Right ventricle myocardium inferior (tissue), 1 donor: ENCODE measurements around the gene CST7. TPM values are rescaled to one million over a fixed set of nuclear protein-coding genes. Genes with fewer than 3 reads are reported as not detected.
"Not testable (repeated sequence)": the region's sequence is repeated elsewhere in the genome, so short reads cannot be mapped to it uniquely, and the experiment has no call there.

Source experiments
- ATAC-seq: fragments of 200-7000 bp; cut with Tn5 transposase; one replicate; pipeline ENCODE4 v1.9.1; 2020; ENCODE audit warnings: mild to moderate bottlenecking, moderate library complexity
- DNase-seq: peaks from one replicate; pipeline ENCODE4 v3.0.0; 2021; ENCODE audit errors: missing footprints
- intact Hi-C: fragments of 100-400 bp; cut with DNase I; formaldehyde crosslinking; loops from one replicate; pipeline ENCODE4 v1.11.0; 2022
- total RNA-seq: library from RNA; stranded (reverse); fragmentation: NEBNext Ultra II Directional; extraction: Animal tissue kit (Norgen Biotek cat#: 25700); gene quantifications from one replicate; pipeline ENCODE4 v1.2.1, GENCODE V29; 2021
- donor health status: DM: no; HTN: yes; CAD: no; lungs with severe emphysema.

The CST7 gene
- total RNA-seq, 1 donor from 2014 or later, result 1.4 TPM

DNA sequence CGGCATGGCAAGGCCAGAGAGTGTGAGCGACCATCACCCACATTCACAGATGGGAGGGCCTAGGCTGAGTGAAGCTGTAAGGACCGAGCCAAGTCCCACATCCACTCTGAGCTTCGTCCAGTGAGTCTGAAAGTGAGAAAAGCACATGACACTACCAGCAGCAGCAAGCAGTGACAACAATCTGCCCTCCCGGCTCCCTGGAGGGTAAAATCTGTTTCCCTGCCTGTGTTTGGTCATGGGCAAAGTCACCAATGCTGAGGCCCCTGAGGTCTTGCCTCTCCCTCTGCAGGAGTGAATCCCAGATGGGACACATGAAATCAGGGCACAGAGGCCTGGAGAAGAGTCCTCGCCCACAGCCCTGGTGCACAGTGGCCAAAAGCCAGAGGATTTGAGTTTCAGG is 6.4 kb upstream of the CST7 start:
- DNase-seq (no peak), ATAC-seq (no peak)
- intact Hi-C loops, result no loop called here

DNA sequence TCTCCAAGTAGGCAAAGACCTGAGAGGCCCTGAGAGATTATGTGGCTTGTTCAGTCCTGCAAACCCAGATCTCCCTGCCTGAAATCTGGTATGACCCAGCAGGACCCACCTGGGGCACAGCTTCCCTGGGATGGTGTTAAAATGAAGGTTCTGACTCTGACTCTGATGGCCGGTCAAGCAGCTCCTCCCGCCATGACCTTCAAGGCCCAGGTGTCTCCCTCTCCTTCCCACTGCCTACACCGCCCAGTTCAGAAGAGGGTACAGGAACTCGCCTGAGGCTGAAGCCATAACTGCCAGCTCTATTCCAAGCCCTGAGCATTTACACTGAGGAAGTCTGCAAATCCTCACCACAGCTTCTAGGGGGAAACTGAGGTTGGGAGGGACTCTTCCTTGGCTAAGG is 5.9 kb upstream of the CST7 start:
- DNase-seq (no peak), ATAC-seq (no peak)
- intact Hi-C loops, result no loop called here

DNA sequence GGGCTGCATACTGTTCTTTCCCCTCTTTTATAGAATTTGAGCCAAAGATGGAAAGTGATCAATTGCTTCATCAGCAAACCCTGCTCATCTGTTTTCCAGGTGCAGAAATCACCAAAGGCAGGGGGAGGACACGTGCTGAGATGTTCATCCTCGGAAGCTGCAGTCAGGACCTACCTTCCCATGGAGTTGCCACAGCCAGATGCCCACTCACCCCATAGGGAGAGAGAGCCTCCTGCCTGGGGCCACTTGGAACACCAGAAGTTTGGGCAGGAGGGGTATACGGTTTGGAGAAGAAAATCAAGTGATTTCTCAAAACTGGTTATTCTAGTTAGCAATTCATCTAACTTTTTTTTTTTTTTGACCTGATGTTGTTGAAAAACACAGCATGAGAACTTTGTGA is 5.3 kb upstream of the CST7 start:
- ATAC-seq (no peak), DNase-seq (no peak)
- intact Hi-C loops, result no loop called here

DNA sequence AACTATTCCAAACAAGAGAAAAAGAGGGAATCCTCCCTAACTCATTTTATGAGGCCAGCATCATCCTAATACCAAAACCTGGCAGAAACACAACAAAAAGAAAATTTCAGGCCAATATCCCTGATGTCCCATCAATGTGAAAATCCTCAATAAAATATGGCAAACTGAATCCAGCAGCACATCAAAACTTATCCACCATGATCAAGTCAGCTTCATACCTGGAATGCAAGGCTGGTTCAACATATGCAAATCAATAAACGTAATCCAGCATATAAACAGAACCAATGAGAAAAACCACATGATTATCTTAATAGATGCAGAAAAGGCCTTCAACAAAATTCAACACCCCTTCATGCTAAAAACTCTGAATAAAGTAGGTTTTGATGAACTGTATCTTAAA is 2.7 kb upstream of the CST7 start:
- DNase-seq, ATAC-seq, intact Hi-C loops: not testable (repeated sequence)

DNA sequence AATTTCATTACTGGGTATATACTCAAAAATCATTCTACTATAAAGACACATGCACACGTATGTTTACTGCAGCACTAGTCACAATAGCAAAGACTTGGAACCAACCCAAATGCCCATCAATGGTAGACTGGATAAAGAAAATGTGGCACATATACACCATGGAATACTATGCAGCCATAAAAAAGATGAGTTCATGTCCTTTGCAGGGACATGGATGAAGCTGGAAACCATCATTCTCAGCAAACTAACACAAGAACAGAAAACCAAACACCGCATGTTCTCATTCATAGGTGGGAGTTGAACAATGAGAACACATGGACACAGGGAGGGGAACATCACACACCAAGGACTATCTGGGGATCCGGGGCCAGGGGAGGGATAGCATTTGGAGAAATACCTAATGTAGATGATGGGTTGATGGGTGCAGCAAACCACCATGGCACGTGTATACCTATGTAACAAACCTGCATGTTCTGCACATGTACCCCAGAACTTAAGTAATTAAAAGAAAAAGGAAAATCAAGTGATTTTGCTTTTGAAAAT is 602 bp upstream of the CST7 start:
- ATAC-seq, DNase-seq, intact Hi-C loops: not testable (repeated sequence)

DNA sequence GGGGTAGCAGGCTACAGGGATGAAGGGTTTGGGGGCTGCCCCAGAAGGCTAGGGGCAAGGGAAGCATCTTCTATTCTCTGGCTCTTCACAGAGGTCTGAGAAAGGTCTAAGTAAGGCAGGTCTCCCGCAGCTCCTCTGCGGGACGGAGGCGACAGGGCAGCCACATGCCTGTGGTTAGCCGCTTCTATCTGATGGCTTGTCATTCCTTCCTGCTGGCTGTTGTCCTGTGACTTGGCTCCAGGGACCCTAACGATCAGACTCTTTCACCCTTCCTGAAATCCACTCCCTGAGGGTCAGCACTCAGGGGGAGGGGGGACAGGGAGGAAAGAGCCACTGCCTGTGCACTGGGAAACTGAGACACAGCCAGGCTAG is 673 bp downstream of the CST7 start:
- intact Hi-C loops, result no loop called here
- no peak for DNase-seq
- ATAC-seq, result peak; percentile 9

DNA sequence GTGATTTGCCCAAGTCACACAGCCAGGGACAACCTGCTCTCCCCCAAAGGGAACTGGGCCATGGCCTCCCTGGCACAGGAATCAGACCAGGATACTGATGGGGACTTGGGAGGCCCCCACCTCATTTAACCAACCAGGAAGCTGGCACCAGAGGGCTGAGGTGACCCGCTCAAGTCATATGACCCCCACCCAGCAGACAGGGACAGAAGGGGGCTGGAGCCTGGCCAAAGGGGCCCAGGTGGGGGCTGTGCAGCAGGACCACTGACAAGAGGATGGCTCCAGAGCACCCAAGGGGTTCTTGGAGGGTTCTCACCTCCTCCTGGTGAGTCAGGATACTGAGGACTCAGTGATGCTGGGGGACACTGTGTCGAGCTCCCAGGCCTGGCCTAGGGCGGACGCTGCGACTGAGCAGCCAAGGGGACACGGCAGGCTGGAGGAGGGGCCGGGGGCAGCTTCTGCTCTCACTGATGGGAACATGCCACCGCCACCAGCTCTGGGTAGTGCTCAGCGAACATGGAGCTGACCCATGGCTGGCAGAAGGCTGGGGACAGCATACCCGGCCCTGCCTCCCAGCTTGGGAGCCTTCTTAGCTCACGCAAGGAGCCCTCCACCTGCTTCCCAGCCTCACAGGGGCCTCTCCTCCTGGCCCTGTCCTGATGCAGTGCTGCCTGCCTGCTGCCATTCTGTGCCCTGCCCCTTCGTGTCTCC is 1.2 kb downstream of the CST7 start:
- intact Hi-C loops, result no loop called here
- no peak for DNase-seq
- ATAC-seq, result peak; percentile 14

DNA sequence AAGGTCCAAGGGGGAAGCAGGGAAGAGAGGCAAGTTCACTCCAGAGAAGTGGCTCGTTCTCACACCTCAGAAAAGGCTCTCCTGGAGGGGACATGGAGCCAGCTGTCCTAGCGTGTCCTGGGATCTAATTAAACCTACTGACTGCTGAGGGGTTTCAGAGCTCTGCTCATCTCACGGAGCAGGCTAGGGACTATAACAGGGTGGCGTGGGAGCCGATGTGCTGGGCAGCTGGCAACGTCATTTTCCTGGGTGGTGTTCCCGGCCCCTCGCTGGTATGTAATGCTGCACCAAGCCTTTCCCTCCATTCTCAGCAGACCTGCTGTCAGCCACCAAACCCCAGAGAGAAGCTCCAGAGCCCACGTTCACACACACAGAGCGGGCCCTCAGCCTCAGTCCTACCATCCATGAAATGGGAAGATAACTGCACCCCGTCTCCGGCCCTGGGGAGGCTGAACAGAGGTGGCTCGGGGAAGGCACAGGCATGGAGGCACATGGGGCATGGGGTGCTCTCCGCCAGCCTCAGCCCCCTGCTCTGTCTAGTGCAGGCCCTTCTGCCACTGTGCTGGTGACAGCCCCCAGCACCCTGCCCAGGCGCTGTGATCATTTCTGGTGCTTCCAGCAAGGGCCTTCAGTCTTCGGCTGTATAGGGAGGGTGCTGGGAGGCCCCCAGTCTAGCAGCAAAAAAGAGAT is 1.9 kb downstream of the CST7 start:
- DNase-seq (no peak), ATAC-seq (no peak)
- intact Hi-C loops, result no loop called here

DNA sequence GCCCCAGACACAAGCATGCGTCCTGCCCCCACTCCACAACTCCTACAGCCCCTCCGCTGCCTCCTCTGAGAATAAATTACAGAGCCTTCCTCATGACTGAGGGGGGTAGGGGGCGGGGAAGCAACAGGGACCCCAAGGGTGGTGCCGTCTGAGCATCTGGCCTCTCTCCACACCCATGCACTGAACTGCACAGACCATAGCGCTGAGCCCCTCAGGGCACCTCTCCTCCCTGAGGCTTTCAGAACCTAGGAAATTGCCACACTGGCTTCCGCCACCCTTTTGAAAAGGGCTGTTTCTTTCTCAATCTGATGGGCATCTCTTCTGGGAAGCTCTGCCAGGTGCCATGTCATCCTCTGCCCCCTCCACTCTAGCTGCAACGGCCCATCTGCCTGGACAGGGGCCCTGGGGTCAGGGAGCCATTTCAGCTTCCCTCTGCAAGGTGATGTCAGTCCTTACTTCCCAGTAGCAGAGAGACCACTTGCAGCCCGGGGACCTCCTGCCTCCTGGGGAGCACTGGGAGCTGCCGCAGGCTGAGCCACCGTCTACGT is 2.5 kb downstream of the CST7 start:
- no peak for DNase-seq
- ATAC-seq, result no peak
- intact Hi-C loops, result no loop called here

DNA sequence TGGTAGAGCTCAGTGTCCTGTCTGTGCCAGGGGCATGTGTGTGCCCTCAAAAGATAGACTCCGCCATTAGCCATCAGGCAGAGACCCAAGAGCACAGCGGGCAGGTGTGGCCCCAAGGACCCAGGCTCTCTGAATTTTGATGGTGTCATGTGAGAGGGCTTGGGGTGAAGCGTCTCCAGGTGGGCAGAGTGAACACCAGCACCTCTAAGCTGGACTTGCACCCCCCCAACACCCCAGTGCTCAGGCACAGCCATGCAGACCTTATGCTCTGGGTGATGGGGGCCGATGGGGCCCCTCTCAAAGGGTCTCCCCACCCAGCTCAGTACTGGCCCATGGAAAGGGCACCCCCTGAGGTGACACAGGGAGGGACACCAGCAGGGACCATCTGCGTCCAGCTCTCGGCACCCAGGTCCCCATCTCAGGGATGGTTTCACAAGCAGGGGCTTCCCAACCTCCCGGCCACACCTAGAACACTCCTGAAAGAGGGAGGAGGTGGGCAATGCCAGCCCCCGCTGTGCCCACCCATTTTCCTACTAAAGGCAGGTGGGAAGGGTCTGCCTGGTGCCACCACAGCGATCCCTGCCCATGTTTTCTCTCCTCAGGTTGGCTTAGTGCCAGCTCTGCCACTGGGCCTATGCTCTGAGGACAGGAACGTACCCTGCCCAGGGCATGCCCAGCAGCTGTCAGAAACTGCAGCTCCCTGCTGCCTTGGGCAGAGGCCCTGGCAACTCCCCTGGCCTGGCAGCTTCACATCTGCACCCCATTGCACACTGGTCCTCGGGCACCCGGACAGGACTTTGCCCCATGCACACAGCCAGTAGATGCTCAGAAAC is 3.5 kb downstream of the CST7 start:
- intact Hi-C loops, result no loop called here
- DNase-seq (no peak), ATAC-seq (no peak)

DNA sequence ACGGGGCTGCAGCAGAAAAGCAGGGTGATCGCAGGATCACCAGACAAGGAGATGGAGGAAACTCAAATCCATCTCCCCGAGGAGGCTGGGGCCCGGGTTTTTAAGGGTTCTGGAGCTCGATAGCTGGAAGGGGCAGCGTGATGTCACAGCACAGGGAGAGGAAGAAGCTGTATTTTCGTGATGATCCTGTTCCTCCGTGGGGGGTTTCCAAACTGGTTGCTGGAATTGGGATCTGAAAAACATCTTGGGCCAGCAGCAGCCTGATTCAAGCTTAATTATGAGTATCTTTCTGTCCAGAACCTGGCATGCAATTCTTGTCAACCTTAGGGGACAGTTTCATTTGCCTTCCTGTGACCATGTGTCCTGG is 4.1 kb downstream of the CST7 start:
- no peak for ATAC-seq
- intact Hi-C loops, result no loop called here

DNA sequence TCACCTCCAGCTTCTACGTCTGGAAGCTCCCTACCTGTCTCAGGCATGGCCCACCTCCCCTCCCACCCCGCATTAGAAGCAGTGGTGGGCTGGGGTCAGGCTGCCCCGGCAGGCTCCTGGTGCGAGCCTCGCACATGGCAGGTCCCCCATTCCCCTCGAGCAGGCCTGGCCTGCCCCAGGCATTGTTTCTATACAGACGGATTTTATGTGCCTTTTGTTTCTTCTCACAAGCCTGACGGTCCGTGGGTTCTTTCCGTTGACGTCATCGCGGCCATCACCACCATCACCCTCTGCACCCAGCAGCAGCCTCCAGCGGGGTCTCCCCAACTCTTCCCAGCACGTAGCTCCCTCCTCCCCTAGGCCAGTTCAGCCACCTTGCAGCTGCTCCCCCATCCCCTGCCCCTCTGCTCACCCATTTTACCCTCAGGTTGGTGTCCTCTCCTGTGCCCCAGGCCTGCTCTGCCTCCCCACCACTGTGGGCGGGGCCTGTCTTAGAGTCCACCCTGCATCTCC is 4.6 kb downstream of the CST7 start:
- intact Hi-C loops, result no loop called here
- ATAC-seq (no peak), DNase-seq (no peak)

More for the DNA sequence above, 4.1 kb downstream of the CST7 start:
- DNase-seq, result no peak

DNA sequence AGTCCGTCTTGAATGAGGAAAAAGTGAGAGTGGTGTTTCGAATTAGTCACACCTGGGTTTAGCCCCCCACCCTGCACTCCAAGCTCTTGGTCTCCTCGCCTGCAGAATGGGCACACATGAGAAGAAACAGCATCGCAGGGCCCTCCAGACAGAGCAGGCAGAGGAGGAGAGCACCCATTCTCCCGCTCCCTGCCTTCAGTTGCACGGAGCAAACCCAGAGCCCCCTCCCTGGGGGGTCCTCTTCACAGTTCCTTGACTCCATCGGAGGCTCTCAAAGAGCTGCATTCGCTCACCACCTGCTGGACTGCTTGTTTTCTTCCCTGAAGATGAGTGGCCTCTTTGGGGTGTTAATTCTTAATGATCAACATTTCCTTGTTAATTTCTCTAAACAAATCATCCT is 5.1 kb downstream of the CST7 start:
- DNase-seq, result no peak
- no peak for ATAC-seq
- intact Hi-C loops, result no loop called here

DNA sequence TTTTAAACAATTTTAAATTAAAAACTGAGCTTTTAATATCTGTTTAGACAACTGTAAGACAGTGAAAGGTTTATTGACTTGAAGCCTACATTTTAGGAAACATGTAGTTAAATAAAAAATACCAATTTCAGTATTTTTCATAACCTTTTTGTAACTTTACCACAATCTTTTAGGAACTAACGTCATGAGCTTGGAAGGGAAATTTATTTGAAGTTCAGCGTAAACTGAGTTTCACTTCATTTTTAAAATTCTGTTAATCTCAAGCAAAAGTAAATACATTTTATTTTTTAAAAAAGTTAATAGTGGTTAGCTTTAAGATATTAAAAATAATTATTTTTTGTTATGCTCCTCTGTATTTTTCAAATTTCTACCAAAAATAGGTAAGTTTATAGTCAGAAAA is 5.5 kb downstream of the CST7 start:
- ATAC-seq (no peak), DNase-seq (no peak)
- intact Hi-C loops, result no loop called here

DNA sequence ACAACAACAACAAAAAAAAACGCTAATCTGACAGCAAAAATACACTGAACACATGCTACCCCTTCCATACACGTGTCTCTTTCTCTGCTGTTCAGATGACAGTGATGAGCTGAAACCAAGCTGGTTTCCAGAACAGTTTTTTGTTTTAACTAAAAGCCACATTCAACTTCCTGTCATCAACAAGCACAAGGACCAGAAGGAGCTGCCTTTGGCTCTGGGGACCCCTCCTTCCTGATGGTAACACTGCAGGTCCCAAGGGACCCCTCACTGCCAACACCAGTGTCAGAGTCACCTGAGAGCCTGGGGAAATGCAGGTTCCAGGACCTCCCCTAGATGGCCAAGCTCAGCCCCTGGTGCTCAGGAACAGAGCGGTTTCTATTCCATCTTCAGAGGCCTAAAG is 6.0 kb downstream of the CST7 start:
- ATAC-seq (no peak), DNase-seq (no peak)
- intact Hi-C loops, result no loop called here

DNA sequence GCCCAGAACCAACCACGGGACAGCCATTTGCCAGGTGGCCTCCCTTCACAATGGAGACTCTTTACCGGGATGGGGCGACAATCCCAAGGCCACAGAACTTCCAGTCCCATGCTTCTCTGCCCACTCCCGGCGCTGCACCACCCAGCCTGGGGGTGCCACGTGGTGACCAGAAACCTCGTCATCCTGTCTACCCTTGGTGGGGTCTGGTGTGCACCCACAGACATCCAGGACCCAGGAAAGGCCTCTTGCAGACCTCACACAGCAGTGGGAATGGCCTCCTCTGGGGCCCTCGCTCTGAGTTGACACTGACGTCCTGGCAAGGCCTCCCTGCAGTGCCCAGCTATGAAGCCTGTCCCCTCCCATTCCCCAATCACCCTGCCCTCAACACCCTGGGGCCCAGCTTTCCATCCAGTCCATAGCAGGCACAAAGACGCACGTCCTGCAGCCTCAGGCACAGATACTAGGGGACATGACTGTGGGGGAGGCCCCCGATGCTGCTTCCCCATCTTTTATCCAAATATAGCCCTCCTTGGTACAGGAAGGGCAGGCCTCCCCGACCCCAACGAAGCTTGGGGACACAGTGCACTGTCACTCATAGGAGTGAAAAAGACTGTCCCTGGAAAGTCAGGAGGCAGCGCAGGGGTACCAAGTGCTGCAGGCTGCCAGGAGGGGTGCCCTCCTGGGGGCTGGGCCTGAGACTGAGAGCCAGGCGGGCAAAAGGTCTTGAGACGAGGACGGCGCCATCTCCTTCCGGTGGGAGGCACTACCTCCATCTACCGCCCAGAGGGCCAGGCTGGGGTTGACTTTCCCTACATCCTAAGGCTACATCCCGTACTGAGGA is 7.2 kb downstream of the CST7 start:
- DNase-seq (no peak), ATAC-seq (no peak)
- intact Hi-C loops, result no loop called here

DNA sequence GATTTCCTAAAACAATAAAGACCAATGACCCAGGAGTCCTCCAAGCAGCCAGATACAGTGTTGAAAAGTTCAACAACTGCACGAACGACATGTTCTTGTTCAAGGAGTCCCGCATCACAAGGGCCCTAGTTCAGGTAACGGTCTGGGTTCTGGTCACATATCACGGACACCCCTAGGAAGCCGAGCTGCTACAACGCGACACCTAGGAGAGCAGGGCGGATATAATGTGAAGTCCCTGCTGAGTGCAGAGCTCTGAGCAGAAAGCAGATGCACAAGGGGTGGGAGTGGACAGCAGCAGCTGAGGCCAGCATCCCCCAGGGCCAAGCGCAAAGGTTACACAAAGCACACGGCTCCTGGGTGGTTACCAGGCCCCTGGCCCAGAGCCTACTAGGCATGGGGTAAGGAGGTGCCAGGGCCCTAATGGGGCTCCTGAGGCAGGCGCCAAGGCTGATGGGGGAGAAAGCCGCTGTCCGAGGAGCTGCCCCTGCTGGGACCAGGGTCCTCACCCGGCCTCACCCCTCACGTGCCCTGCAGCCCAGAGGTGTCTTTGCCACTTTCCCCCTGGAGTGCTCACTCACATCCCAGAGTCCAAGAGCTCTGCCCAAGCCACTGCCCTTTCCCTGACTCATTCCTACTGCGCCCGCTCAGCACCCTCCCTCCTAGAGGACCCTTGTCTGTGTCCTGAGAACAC is 8.4 kb downstream of the CST7 start:
- ATAC-seq (no peak), DNase-seq (no peak)
- intact Hi-C loops, result no loop called here
